ENCODE results near the gene SDCBP2.

Gene SDCBP2

GRCh38 chr20:1295276-1295930 is 33.5 kb downstream of the SDCBP2 start:
- no peak for DNase-seq (ENCODE audit: low read depth)

GRCh38 chr20:1294497-1294896 is 34.4 kb downstream of the SDCBP2 start:
- no peak for DNase-seq (ENCODE audit: low read depth)

- no peak for DNase-seq (ENCODE audit: low read depth)
These were observed 35.1 kb downstream of the SDCBP2 start for GRCh38 chr20:1293641-1294379.

GRCh38 chr20:1292620-1293019 is 36.3 kb downstream of the SDCBP2 start:
- DNase-seq (ENCODE audit: low read depth) = no peak

GRCh38 chr20:1291191-1291741 is 37.7 kb downstream of the SDCBP2 start:
- DNase-seq (ENCODE audit: low read depth) = peak; percentile 54

- DNase-seq (ENCODE audit: low read depth) = no peak
These were observed 41.0 kb downstream of the SDCBP2 start for GRCh38 chr20:1287787-1288569.

GRCh38 chr20:1287306-1287705 is 41.6 kb downstream of the SDCBP2 start:
- DNase-seq (ENCODE audit: low read depth) = no peak

GRCh38 chr20:1286267-1287024 is 42.5 kb downstream of the SDCBP2 start:
- DNase-seq (ENCODE audit: low read depth) = no peak

- DNase-seq (ENCODE audit: low read depth) = no peak
These were observed 45.1 kb downstream of the SDCBP2 start for GRCh38 chr20:1283522-1284510.

GRCh38 chr20:1282966-1283365 is 46.0 kb downstream of the SDCBP2 start:
- DNase-seq (ENCODE audit: low read depth) = no peak

- DNase-seq (ENCODE audit: low read depth) = no peak
These were observed 47.5 kb downstream of the SDCBP2 start for GRCh38 chr20:1281279-1282057.

- peak; percentile 11 for DNase-seq (ENCODE audit: low read depth)
These were observed 48.5 kb downstream of the SDCBP2 start for GRCh38 chr20:1280195-1281102.

- no peak for DNase-seq (ENCODE audit: low read depth)
These were observed 49.9 kb downstream of the SDCBP2 start for GRCh38 chr20:1278993-1279392.

GRCh38 chr20:1277529-1278322 is 51.2 kb downstream of the SDCBP2 start:
- DNase-seq (ENCODE audit: low read depth) = no peak

GRCh38 chr20:1275919-1276318 is 53.0 kb downstream of the SDCBP2 start:
- no peak for DNase-seq (ENCODE audit: low read depth)

- DNase-seq (ENCODE audit: low read depth) = no peak
These were observed 54.2 kb downstream of the SDCBP2 start for GRCh38 chr20:1274485-1275311.

GRCh38 chr20:1273366-1273765 is 55.6 kb downstream of the SDCBP2 start:
- DNase-seq (ENCODE audit: low read depth) = no peak

All from amniotic epithelial cell (primary cell).